Activated naive CD8-positive, alpha-beta T cell treated with anti-CD3 and anti-CD28 coated beads, Interleukin-2, amount 10 ng/mL, durations not matched to agents 7 days and 5 days (primary cell): Measurements from ENCODE around the gene RDX. TPM values are rescaled to one million over a fixed set of nuclear protein-coding genes. Genes with fewer than 3 reads are reported as not detected.

Experiments used
- ATAC-seq: fragments of 150-1000 bp; cut with Tn5 transposase; one replicate; pipeline ENCODE4 v1.10.0; 2021; ENCODE audit warnings: low read depth, moderate library complexity
- POLR2A ChIA-PET: fragments of 350-600 bp; sonication (Branson Sonifier 250); formaldehyde crosslinking; loops from one replicate; lab custom pipeline; 2021; ENCODE audit warnings: antibody characterized with exemption; lab: Charles Lee
- DNase-seq: peaks from one replicate; pipeline ENCODE4 v3.0.0; 2021
- H3K27ac Mint-ChIP-seq: one replicate; pipeline ENCODE4 v1.8.0; 2022; ENCODE audit warnings: mild to moderate bottlenecking, mixed read lengths
- H3K27me3 Mint-ChIP-seq: one replicate; pipeline ENCODE4 v1.8.0; 2022; ENCODE audit warnings: mild to moderate bottlenecking, moderate library complexity, mixed read lengths
- H3K36me3 Mint-ChIP-seq: one replicate; pipeline ENCODE4 v1.8.0; 2021; ENCODE audit warnings: mild to moderate bottlenecking, mixed read lengths
- H3K4me1 Mint-ChIP-seq: one replicate; pipeline ENCODE4 v1.8.0; 2021; ENCODE audit warnings: mixed read lengths
- H3K4me3 Mint-ChIP-seq: one replicate; pipeline ENCODE4 v1.8.0; 2022; ENCODE audit warnings: mild to moderate bottlenecking, moderate library complexity, mixed read lengths
- H3K9me3 Mint-ChIP-seq: one replicate; pipeline ENCODE4 v1.8.0; 2021; ENCODE audit warnings: mixed read lengths
- total RNA-seq, 2 experiments: library from RNA; stranded (reverse); gene quantifications; one replicate each; pipeline ENCODE4 v1.2.3, GENCODE V29; 2021

Gene RDX
- total RNA-seq, 2 experiments from 2014 or later: 30.4 to 38.1 TPM

DNA sequence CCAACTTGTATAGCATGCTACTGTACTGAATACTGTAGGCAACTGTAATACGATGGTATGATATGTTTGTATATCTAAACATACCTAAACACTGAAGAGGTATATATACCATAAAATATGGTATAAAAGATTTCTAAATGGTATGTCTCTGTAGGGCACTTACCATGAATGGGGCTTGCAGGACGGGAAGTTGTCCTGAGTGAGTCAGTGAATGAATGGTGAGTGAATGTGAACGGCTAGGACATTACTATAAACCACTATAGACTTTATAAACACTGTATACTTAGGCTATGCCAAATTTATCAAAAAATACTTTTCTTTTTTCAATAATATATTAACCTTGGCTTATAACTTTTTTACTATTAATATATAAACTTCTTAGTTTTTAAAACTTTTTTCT, 136.4 kb downstream of the RDX start:
- Mint-ChIP-seq H3K27ac (no peak overlapping the region), H3K27me3 (peaks cover 3% of the 10 kb centered on the region), H3K4me1 (no peaks in the 10 kb centered on the region), H3K36me3 (no peaks in the 10 kb centered on the region), H3K9me3 (no peaks in the 10 kb centered on the region), H3K4me3 (no peak overlapping the region)
- ATAC-seq: no peak
- no peak for DNase-seq
- POLR2A ChIA-PET: no interaction called here

DNA sequence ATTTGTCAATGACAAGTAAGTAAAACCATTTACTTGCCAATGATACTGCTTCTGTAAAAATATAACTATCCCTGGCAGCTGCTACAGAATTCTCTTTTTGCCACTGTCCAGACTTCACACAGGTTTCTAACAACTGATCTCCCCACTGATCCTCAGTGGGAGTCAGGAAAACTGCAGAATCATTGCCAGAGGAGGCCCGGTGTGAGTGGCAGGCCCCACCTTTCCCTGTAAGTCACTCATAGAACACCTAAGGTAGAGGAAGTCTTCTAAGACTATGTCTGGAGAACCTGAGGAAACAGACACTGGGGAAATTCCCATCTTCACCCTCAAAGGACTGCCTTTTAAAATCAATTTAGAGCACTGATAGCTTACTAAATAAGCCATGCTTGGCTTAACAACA, 136.9 kb downstream of the RDX start:
- POLR2A ChIA-PET: no interaction called here
- ATAC-seq: no peak

DNA sequence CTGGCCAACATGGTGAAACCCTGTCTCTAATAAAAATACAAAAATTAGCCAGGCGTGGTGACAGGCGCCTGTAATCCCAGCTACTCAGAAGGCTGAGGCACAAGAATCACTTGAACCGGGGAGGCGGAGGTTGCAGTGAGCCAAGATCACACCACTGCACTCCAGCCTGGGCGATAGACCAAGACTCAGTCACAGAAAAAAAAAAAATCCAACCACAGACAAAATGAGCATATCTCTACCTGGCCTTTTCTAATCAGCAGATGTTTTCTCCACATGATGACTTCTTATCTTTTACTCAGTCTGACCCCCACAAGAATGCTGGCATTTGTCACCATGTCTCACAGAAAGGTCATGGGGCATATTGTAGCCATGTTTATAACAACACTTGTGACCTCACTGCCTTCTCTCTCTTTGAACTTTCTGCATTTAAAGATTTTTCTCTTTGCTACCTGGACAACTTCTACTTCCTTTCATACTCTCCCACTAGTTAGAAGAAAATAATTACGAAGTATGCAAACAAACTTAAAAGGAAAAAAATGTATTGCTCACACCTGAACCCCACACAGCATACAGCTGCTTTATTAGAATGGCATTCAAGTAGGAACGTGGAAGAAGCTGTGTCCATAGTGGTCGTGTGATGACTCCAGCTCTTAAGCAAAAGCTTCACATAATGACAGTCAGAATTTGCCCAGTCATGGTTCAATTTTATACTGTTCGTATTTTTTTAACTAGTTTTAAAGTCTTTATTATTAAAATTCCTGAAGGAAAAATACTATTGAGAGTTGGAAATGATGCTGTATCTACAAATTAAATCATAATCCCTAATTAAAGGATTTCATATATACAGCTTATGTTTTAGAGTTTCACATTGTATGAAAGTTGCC, 137.9 kb downstream of the RDX start:
- Mint-ChIP-seq H3K27ac (no peak overlapping the region), H3K4me3 (no peak overlapping the region), H3K36me3 (no peaks in the 10 kb centered on the region), H3K27me3 (peaks cover 3% of the 10 kb centered on the region), H3K9me3 (no peaks in the 10 kb centered on the region), H3K4me1 (no peaks in the 10 kb centered on the region)
- ATAC-seq (no peak), DNase-seq (no peak)
- POLR2A ChIA-PET: no interaction called here

More for the DNA sequence above, 136.9 kb downstream of the RDX start:
- DNase-seq: no peak
- Mint-ChIP-seq H3K9me3 (no peaks in the 10 kb centered on the region), H3K36me3 (no peaks in the 10 kb centered on the region), H3K27me3 (peaks cover 3% of the 10 kb centered on the region), H3K4me3 (no peak overlapping the region), H3K4me1 (no peaks in the 10 kb centered on the region), H3K27ac (no peak overlapping the region)

DNA sequence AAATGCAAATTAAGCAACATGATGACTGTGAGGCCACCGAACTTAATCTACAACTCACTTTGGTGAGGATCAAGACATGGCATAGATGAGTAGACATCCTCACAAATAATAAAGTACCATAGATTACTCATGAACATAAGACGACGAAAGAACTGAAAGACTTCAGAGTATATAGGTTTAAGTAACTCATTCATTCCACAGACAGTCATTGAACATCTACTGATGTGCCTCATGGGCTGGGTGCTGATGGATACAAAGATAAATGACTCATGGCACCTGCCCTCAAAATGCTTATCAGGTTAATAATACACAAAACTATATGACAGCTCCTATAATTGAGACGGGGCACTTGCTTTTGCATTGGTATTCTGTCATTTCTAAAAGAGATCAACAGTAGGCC, 139.9 kb downstream of the RDX start:
- ATAC-seq: no peak
- H3K27ac Mint-ChIP-seq: no peak overlapping the region
- no peaks in the 10 kb centered on the region for H3K4me1 Mint-ChIP-seq
- no peaks in the 10 kb centered on the region for H3K27me3 Mint-ChIP-seq
- H3K36me3 Mint-ChIP-seq: no peaks in the 10 kb centered on the region
- no peak overlapping the region for H3K4me3 Mint-ChIP-seq
- no peaks in the 10 kb centered on the region for H3K9me3 Mint-ChIP-seq
- POLR2A ChIA-PET: no interaction called here
- DNase-seq: no peak

DNA sequence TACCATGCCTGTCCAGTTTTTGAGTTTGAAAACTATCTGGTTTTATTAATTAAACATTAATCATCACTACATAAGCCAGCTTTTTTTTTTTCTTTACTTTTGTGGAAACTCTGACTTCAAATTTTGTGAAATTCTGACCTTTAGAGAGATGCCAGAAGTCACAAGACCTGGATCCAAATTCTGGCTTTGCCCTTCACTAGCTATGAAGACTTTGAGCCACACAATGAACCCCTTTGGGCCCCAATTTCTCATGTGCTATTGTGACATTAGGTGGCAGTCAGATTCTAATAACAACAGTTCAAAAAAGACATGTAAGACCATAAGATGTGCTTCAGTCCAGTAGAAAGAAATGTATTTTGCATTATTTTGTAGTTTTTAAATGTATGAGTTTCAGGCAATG, 142.9 kb downstream of the RDX start:
- ATAC-seq (no peak), DNase-seq (no peak)
- no peaks in the 10 kb centered on the region for H3K9me3 Mint-ChIP-seq
- POLR2A ChIA-PET: no interaction called here
- peaks cover 13% of the 10 kb centered on the region for H3K27me3 Mint-ChIP-seq
- no peak overlapping the region for H3K27ac Mint-ChIP-seq
- no peak overlapping the region for H3K4me3 Mint-ChIP-seq
- no peaks in the 10 kb centered on the region for H3K4me1 Mint-ChIP-seq
- H3K36me3 Mint-ChIP-seq: no peaks in the 10 kb centered on the region

DNA sequence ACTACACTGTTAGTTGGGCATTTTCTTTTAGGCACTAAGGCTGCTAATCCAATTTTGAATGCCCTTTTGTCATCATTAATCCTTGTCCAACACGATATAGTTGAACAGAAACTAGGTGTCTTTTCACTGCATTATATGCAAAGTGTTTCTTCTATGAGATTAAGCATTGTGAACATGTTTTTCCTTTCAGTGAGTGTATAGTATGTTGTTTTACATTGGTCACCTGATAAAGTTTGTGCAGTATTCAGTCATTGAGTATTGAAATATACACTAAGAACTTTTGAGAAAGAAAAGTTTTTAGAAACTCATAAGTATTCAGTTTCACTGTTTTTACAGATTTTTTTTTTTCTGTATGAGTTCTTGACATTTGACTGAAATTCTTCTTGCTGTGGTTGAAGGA, 144.2 kb downstream of the RDX start:
- no peaks in the 10 kb centered on the region for H3K36me3 Mint-ChIP-seq
- DNase-seq: no peak
- H3K27me3 Mint-ChIP-seq: peaks cover 13% of the 10 kb centered on the region
- no peaks in the 10 kb centered on the region for H3K9me3 Mint-ChIP-seq
- no peak for ATAC-seq
- H3K4me1 Mint-ChIP-seq: no peaks in the 10 kb centered on the region
- H3K4me3 Mint-ChIP-seq: no peak overlapping the region
- POLR2A ChIA-PET: no interaction called here
- H3K27ac Mint-ChIP-seq: no peak overlapping the region

DNA sequence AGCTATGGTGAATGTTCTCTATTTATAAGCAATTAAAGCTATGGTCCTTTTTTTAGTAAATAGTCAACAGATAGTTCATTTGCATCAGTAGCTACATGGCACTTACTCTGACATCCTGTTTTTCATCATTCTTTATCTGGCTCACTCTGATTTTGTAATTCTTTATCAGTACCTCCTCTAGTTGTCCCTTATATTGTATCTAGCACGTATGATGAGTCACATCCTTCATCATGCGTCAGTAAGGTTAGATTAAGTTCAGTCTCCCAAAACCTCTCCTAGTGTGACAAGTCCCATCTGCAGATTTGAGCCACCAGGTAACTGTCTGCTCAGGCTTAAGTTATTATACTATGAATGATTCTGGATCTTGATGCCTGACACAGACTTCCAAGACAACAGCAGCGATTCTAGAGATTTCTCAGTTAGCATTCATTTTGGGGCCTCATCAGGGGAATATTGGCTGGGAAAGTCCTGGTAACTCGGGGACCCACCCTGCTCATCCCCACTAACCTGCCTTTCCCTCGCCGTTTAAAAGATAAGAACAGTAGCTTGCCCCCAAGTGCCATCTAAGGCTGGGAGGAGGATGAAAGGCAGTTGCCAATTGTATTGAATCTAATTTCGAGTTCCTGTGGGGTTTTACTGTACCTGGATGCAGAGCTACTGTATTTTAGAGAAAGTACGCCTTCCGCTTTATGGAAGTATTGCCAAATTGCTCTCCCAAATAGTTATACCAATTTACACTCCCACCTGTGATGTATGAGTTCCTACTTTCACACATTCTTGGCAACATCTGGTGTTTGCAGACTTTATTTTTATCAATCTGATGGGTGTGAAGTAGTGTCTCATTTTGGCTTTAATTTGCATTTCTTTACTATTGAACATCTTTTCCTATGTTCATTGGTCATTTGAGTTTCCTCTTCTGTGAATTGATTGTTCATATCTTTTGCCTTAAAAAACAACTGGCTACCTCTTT, 147.4 kb downstream of the RDX start:
- H3K27me3 Mint-ChIP-seq: peaks cover 13% of the 10 kb centered on the region
- H3K36me3 Mint-ChIP-seq: no peaks in the 10 kb centered on the region
- no peak overlapping the region for H3K27ac Mint-ChIP-seq
- no peak for DNase-seq
- H3K4me1 Mint-ChIP-seq: no peaks in the 10 kb centered on the region
- H3K4me3 Mint-ChIP-seq: no peak overlapping the region
- no peak for ATAC-seq
- H3K9me3 Mint-ChIP-seq: no peaks in the 10 kb centered on the region
- POLR2A ChIA-PET: no interaction called here

DNA sequence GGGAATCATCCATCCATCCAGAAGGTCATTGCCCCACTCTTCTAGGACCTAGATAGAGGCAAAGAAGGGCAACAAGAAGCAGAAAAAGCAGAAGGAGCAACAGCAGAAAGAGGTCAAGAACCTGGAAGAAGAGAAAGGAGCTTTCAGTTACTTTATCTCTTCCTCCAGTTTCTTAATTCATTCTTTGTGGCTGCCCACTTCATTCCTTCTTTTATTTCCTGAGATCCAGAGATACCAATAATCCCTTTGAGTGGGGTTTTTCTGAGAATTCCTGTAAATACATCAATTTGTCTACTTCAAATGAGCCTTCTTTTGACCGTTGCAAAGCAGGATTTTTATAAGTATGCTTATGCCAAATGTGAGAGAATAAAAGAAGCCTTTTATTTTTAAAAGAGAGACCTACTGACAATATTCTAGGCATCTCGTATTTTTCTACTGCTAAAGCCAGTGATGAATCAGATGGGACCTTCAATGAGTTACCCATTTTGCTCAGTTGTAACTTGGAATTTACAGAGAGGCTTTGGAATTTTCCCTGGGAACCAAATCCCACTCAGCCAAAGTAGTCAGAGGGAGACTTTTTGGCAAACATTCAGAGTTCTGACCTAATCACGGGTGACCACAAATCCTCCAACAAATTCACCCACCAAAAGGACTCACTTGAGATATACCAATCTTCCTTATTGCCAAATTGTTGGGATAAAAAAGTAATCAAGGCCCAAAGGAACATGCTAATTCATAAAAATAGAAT, 148.3 kb downstream of the RDX start:
- peaks cover 13% of the 10 kb centered on the region for H3K27me3 Mint-ChIP-seq
- H3K4me3 Mint-ChIP-seq: no peak overlapping the region
- no peaks in the 10 kb centered on the region for H3K9me3 Mint-ChIP-seq
- no peak overlapping the region for H3K27ac Mint-ChIP-seq
- H3K36me3 Mint-ChIP-seq: no peaks in the 10 kb centered on the region
- POLR2A ChIA-PET: no interaction called here
- no peak for DNase-seq
- H3K4me1 Mint-ChIP-seq: no peaks in the 10 kb centered on the region
- no peak for ATAC-seq

DNA sequence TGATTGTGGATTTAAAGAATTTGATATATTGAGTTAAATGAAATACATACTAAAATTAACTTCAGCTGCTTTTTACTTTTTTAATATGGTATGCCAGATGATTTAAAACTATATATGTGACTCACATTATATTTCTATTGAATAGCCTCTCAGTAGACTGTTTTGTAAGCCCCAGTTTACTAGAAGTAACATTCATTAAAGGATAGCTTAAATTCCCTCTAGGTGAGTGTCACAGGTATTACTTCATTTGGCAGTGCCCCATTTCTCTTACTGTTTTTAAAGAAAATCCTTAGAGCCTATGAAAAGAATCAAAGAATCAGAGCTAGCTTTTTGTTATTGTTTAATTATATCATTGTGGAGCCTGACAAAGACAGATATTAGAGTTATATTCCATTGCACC, 154.6 kb downstream of the RDX start:
- H3K27ac Mint-ChIP-seq: no peak overlapping the region
- POLR2A ChIA-PET: no interaction called here
- no peaks in the 10 kb centered on the region for H3K36me3 Mint-ChIP-seq
- no peaks in the 10 kb centered on the region for H3K9me3 Mint-ChIP-seq
- DNase-seq (no peak), ATAC-seq (no peak)
- H3K27me3 Mint-ChIP-seq: peaks cover 2% of the 10 kb centered on the region
- H3K4me3 Mint-ChIP-seq: no peak overlapping the region
- no peaks in the 10 kb centered on the region for H3K4me1 Mint-ChIP-seq

DNA sequence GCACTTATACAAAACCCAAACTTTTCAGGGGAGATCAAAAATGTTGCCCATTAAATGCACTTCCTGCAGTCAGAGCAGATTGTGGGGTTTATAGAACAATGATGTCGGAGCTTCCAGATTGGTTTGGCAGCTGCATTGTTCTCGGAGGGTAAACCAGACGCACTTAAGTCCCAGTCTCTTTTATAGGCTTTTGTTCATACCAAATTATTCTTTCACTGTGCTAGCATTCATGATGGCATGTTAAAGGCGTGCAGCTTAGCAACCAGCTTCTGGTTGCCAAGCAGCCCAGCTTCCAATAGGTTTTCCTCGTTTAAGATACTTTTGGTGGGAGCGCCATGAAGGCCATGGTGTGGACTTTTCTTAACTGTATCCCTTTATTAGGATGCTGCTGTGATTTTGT, 162.3 kb downstream of the RDX start:
- peaks cover 11% of the 10 kb centered on the region for H3K27me3 Mint-ChIP-seq
- ATAC-seq (no peak), DNase-seq (no peak)
- POLR2A ChIA-PET: no interaction called here
- H3K4me3 Mint-ChIP-seq: no peak overlapping the region
- H3K9me3 Mint-ChIP-seq: no peaks in the 10 kb centered on the region
- H3K4me1 Mint-ChIP-seq: no peaks in the 10 kb centered on the region
- H3K27ac Mint-ChIP-seq: no peak overlapping the region
- no peaks in the 10 kb centered on the region for H3K36me3 Mint-ChIP-seq

DNA sequence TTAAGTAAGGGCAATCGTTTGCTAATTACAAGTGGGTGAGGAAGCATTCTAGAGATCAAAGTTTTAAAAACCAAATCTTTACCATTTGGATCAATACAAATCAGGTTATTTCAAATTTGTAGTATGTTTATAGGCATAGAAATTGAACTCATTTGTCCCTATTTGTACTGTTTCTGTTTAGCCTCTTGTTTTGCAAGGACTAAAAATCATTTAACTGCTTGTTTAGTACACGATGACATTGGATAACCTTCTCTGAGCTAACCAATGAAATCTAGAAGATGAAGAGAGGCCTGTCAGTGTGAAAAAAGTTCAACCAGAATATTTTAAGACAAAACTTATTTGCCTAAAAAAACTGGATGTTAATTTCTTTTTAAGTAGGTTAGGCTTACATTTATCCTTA, 163.3 kb downstream of the RDX start:
- no peak for DNase-seq
- ATAC-seq: no peak
- Mint-ChIP-seq H3K4me1 (no peaks in the 10 kb centered on the region), H3K4me3 (no peak overlapping the region), H3K27ac (no peak overlapping the region), H3K27me3 (peaks cover 11% of the 10 kb centered on the region), H3K9me3 (no peaks in the 10 kb centered on the region), H3K36me3 (no peaks in the 10 kb centered on the region)
- POLR2A ChIA-PET: no interaction called here

DNA sequence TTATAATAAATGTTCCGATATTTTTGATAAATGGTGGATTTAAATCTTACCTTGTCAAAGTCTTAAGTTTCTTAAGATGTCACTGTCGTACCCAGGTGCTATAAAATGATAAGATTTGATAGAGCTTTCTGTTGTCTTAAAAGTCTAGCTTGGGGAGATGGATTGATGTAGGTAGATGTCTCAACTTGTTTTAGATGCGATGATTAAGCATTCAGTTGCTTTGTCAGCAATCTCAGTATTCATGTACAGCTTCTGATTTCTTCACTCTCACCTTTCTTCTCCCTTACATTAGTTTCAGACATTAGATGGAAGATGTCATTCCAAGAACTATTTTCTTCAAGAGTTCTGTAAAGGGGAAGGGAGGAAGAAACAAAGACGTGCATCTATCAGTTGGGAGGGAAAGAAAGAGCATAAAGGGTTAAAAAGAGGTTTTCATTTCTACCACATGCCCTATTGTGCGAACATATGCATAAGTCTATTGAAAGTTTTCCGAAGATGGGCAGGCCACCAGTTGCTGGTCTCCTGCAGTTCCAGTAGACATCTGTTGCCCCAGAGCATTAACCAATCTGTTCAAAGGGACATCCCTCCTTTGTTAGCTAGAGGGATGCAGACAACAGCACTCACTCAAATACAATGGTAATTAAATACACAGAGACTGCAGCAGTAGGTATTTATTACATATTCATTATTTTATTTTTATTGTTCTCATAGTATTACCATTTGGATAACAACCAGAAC, 164.9 kb downstream of the RDX start:
- DNase-seq: no peak
- Mint-ChIP-seq H3K27ac (no peak overlapping the region), H3K4me3 (no peak overlapping the region), H3K9me3 (no peaks in the 10 kb centered on the region), H3K4me1 (no peaks in the 10 kb centered on the region), H3K36me3 (no peaks in the 10 kb centered on the region), H3K27me3 (peaks cover 15% of the 10 kb centered on the region)
- ATAC-seq: no peak
- POLR2A ChIA-PET: no interaction called here
